Osteoblast (primary cell): ENCODE results near the gene FERMT2. TPM values are rescaled to one million over a fixed set of nuclear protein-coding genes. Genes with fewer than 3 reads are reported as not detected.

ENCODE experiments used
- DNase-seq: peaks from one replicate; pipeline ENCODE4 v3.0.0; 2011; ENCODE audit warnings: low spot score, mixed read lengths; ENCODE audit not compliant: insufficient read length; ENCODE audit errors: missing footprints
- H2AFZ ChIP-seq: 2 replicates; pipeline ENCODE4 v1.6.0; 2011; ENCODE audit warnings: mild to moderate bottlenecking, low read length
- H3K27ac ChIP-seq: 2 replicates; pipeline ENCODE4 v1.5.1; 2011; ENCODE audit warnings: mild to moderate bottlenecking, low read depth, low read length, moderate library complexity
- H3K27me3 ChIP-seq: 2 replicates; pipeline ENCODE4 v1.6.0; 2012; ENCODE audit warnings: mild to moderate bottlenecking, control low read depth, inconsistent platforms, low read length, moderate library complexity; ENCODE audit not compliant: insufficient read depth
- H3K36me3 ChIP-seq: 2 replicates; pipeline ENCODE4 v1.5.1; 2011; ENCODE audit warnings: mild to moderate bottlenecking, low read length, control low read depth, moderate library complexity; ENCODE audit not compliant: insufficient read depth
- H3K4me1 ChIP-seq: 2 replicates; pipeline ENCODE4 v1.5.1; 2011; ENCODE audit warnings: mild to moderate bottlenecking, low read length, control low read depth, moderate library complexity; ENCODE audit not compliant: insufficient read depth
- H3K4me2 ChIP-seq: 2 replicates; pipeline ENCODE4 v1.6.0; 2011; ENCODE audit warnings: mild to moderate bottlenecking, low read length; ENCODE audit not compliant: insufficient read depth
- H3K4me3 ChIP-seq: fragments of 200-600 bp; sonication (generic); 3 replicates; pipeline ENCODE4 v1.5.1; 2012; ENCODE audit warnings: mild to moderate bottlenecking, low read length, inconsistent platforms; ENCODE audit not compliant: insufficient read depth
- H3K79me2 ChIP-seq: 2 replicates; pipeline ENCODE4 v1.6.0; 2012; ENCODE audit warnings: mild to moderate bottlenecking, low read length, control low read depth, inconsistent platforms; ENCODE audit not compliant: insufficient read depth
- H3K9me3 ChIP-seq: 2 replicates; pipeline ENCODE4 v1.5.1; 2011; ENCODE audit warnings: low read depth, low read length, control low read depth
- H4K20me1 ChIP-seq: 2 replicates; pipeline ENCODE4 v1.6.0; 2012; ENCODE audit warnings: mild to moderate bottlenecking, low read length, control low read depth; ENCODE audit not compliant: insufficient read depth
- CTCF ChIP-seq: IDR thresholded peaks from 2 replicates; pipeline ENCODE4 v1.5.1; 2011; ENCODE audit warnings: mild to moderate bottlenecking, low read depth, low read length, moderate library complexity; ENCODE audit errors: extremely low read depth
- total RNA-seq: library from RNA; depleted of rRNA; stranded (reverse); fragments of >200 nt; gene quantifications from 2 replicates; pipeline ENCODE4 v1.2.3, GENCODE V29; 2012

FERMT2 gene
- total RNA-seq, 1 donor = 280 TPM

GRCh38 chr14:52835122-52835903, 115.5 kb downstream of the FERMT2 start:
- Histone ChIP-seq H3K9me3 (no peaks in the 10 kb centered on the region), H2AFZ (peak overlapping the region; percentile 68), H3K4me2 (peak overlapping the region; percentile 70), H3K4me1 (peaks cover 24% of the 10 kb centered on the region), H3K36me3 (no peaks in the 10 kb centered on the region), H3K4me3 (peak overlapping the region; percentile 29), H3K27me3 (no peaks in the 10 kb centered on the region), H3K79me2 (no peaks in the 10 kb centered on the region), H4K20me1 (no peaks in the 10 kb centered on the region), H3K27ac (peak overlapping the region; percentile 94)
- no peak for TF ChIP-seq CTCF
- peak; percentile 65 for DNase-seq

- DNase-seq = peak; percentile 83
- H3K79me2 ChIP-seq = no peaks in the 10 kb centered on the region
- H3K27ac ChIP-seq = peak overlapping the region; percentile 94
Measured at GRCh38 chr14:52834440-52834842, 116.4 kb downstream of the FERMT2 start.

GRCh38 chr14:52833891-52834290, 117.0 kb downstream of the FERMT2 start:
- DNase-seq = no peak
- Histone ChIP-seq H3K4me1 (peaks cover 24% of the 10 kb centered on the region), H2AFZ (peak overlapping the region; percentile 78), H3K79me2 (no peaks in the 10 kb centered on the region), H3K9me3 (no peaks in the 10 kb centered on the region), H3K27me3 (no peaks in the 10 kb centered on the region), H4K20me1 (no peaks in the 10 kb centered on the region), H3K4me3 (no peak overlapping the region), H3K4me2 (no peak overlapping the region), H3K27ac (peak overlapping the region; percentile 94), H3K36me3 (no peaks in the 10 kb centered on the region)
- no peak for TF ChIP-seq CTCF

More at GRCh38 chr14:52834440-52834842, 116.4 kb downstream of the FERMT2 start:
- Histone ChIP-seq H3K9me3 (no peaks in the 10 kb centered on the region), H4K20me1 (no peaks in the 10 kb centered on the region), H3K27me3 (no peaks in the 10 kb centered on the region), H2AFZ (no peak overlapping the region), H3K4me1 (peaks cover 24% of the 10 kb centered on the region), H3K36me3 (no peaks in the 10 kb centered on the region), H3K4me3 (no peak overlapping the region), H3K4me2 (peak overlapping the region; percentile 70)
- TF ChIP-seq CTCF = no peak

- DNase-seq = no peak
- no peaks in the 10 kb centered on the region for H4K20me1 ChIP-seq
- no peak overlapping the region for H3K4me3 ChIP-seq
- H3K4me1 ChIP-seq = peaks cover 11% of the 10 kb centered on the region
- peak overlapping the region; percentile 63 for H2AFZ ChIP-seq
- H3K27me3 ChIP-seq = no peaks in the 10 kb centered on the region
- no peak overlapping the region for H3K27ac ChIP-seq
- no peak for TF ChIP-seq CTCF
- no peaks in the 10 kb centered on the region for H3K36me3 ChIP-seq
- H3K79me2 ChIP-seq = no peaks in the 10 kb centered on the region
- no peak overlapping the region for H3K4me2 ChIP-seq
- no peaks in the 10 kb centered on the region for H3K9me3 ChIP-seq
Measured at GRCh38 chr14:52829527-52830185, 121.2 kb downstream of the FERMT2 start.
